SIG-M5 treated with dmso at 0.1 percent for 504 hours (cell line): ENCODE data around the gene VANGL1.

ENCODE experiments used
- DNase-seq: peaks from one replicate; lab custom pipeline; 2025; ENCODE audit not compliant: unreplicated experiment; lab: John Stamatoyannopoulos, UW

VANGL1 gene

DNA sequence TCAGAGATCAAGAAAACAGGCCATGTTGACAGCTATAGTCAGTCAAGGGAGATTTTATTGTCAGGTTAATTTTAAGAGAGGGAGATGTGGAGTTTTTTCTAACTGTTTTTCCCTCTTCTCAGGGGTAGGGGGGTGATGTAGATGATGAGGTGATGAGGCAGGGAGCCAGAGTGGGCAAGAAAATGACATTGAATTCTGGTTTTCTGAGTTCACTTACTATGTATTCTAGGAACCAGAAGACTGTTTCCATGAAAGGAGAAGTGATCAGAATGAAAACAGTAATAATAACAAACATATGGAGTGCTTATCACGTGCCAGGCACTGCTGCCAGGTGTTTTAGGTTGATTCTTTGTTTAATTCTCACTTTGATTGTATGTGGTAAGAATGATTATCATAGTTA lies 86.6 kb downstream of the VANGL1 start:
- DNase-seq, result no peak

DNA sequence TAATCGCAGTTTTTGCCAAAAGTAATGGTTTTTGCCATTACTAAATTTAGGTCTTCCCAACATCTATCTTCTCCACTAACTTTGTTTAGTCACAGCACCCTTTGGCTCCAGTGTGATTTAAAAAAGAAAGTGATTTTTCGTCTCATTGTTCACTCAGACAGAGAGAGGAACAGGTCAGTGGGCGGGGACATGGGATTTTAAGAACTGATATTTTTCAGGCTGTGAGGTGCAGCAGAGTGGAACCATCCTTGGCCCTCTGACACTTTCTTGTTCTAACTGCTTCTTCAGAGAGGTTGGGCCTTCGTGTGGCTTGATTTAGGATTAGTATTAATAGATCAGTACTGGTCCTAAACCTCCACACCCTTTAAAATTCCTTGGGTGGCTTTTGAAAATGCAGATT lies 88.0 kb downstream of the VANGL1 start:
- no peak for DNase-seq

DNA sequence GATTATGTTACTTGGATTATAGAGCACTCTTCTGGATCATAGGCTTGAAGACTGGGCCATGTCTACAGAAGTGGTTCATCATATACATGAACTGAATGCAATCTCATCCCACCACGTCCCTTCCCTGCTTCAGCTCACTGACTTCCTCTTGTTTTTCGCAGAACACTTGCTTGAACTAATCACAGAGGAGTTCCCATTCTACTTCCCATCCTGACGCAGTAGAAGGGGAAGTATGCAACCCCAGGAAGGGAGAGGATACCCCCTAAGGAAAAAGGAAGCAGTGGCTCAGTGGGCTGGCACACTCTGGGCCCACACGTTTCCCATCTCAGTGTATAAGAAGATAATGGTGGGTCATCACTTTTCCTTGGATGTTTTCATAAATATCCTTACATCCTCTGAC lies 90.5 kb downstream of the VANGL1 start:
- DNase-seq, result no peak

GRCh38 chr1:115740811-115741210 lies 99.0 kb downstream of the VANGL1 start:
- DNase-seq, result no peak

- no peak for DNase-seq
Observed at GRCh38 chr1:115744646-115745275, 103.0 kb downstream of the VANGL1 start.

GRCh38 chr1:115746021-115746690 lies 104.4 kb downstream of the VANGL1 start:
- DNase-seq, result no peak
